Mucosa of descending colon (tissue), 3 donors: ENCODE measurements around the gene WT1. TPM values are rescaled to one million over a fixed set of nuclear protein-coding genes. Genes with fewer than 3 reads are reported as not detected.

Experiments
- ATAC-seq: fragments of 200-7000 bp; cut with Tn5 transposase; one replicate; pipeline ENCODE4 v1.9.1; 2020; ENCODE audit warnings: mild to moderate bottlenecking, moderate library complexity
- DNase-seq, 3 donors: peaks; one replicate each; pipeline ENCODE4 v3.0.0-alpha.2; 2020
- H3K36me3 ChIP-seq: fragments of 200-600 bp; one replicate; pipeline ENCODE4 v1.8.0; 2021; ENCODE audit warnings: low read depth, mild to moderate bottlenecking
- H3K4me1 ChIP-seq: fragments of 200-600 bp; one replicate; pipeline ENCODE4 v1.8.0; 2021; ENCODE audit warnings: low read depth, mild to moderate bottlenecking
- H3K4me3 ChIP-seq: fragments of 200-600 bp; one replicate; pipeline ENCODE4 v1.8.0; 2021; ENCODE audit warnings: mild to moderate bottlenecking
- H3K9me3 ChIP-seq: fragments of 200-600 bp; one replicate; pipeline ENCODE4 v1.8.0; 2021; ENCODE audit warnings: mild to moderate bottlenecking
- intact Hi-C, 2 donors: fragments of 100-400 bp; cut with DNase I in 1 of 2; cut with micrococcal nuclease in 1 of 2; formaldehyde crosslinking; loops; one replicate each; pipeline versions ENCODE4 v1.11.0 to v1.11.1; 2022; cut with DNase I, micrococcal nuclease
- total RNA-seq, 3 donors: library from RNA; stranded (reverse); fragmentation: NEBNext Ultra II Directional in 2 of 3; extraction: Animal tissue kit (Norgen Biotek cat#: 25700) in 2 of 3; gene quantifications; one replicate each; pipeline versions ENCODE4 v1.2.1 to v1.2.4, GENCODE V29; 2021 to 2023
- TF ChIP-seq, protein P1 (sequence below): fragments of 200-600 bp; IDR thresholded peaks from one replicate; pipeline ENCODE4 v1.8.0; 2022; ENCODE audit warnings: antibody characterized with exemption, mild to moderate bottlenecking
- donor health status: DM: no; HTN: no; CAD: no; lungs with moderate emphysema.
- donor health status: DM: no; HTN: no; CAD: no.
- donor health status: DM: no; HTN: yes; CAD: no.

Gene WT1
- total RNA-seq, 3 donors from 2014 or later, result 0.09 to 0.57 TPM; not detected in 1

GRCh38 chr11:32469791-32470190 lies 34.5 kb upstream of the WT1 start:
- Histone ChIP-seq H3K9me3 (no peaks in the 10 kb centered on the region), H3K4me3 (no peak overlapping the region), H3K36me3 (no peaks in the 10 kb centered on the region), H3K4me1 (no peaks in the 10 kb centered on the region)
- ATAC-seq (no peak), DNase-seq (no peak)
- intact Hi-C loops, result no loop called here
- TF ChIP-seq, protein P1, sequence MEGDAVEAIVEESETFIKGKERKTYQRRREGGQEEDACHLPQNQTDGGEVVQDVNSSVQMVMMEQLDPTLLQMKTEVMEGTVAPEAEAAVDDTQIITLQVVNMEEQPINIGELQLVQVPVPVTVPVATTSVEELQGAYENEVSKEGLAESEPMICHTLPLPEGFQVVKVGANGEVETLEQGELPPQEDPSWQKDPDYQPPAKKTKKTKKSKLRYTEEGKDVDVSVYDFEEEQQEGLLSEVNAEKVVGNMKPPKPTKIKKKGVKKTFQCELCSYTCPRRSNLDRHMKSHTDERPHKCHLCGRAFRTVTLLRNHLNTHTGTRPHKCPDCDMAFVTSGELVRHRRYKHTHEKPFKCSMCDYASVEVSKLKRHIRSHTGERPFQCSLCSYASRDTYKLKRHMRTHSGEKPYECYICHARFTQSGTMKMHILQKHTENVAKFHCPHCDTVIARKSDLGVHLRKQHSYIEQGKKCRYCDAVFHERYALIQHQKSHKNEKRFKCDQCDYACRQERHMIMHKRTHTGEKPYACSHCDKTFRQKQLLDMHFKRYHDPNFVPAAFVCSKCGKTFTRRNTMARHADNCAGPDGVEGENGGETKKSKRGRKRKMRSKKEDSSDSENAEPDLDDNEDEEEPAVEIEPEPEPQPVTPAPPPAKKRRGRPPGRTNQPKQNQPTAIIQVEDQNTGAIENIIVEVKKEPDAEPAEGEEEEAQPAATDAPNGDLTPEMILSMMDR, result no peak

GRCh38 chr11:32466279-32466915 lies 31.1 kb upstream of the WT1 start:
- TF ChIP-seq, protein P1, result no peak
- Histone ChIP-seq H3K9me3 (no peaks in the 10 kb centered on the region), H3K36me3 (no peaks in the 10 kb centered on the region), H3K4me3 (no peak overlapping the region), H3K4me1 (no peaks in the 10 kb centered on the region)
- DNase-seq, result no peak
- peak; percentile 79 for ATAC-seq
- intact Hi-C loops, result no loop called here

- TF ChIP-seq, protein P1, result no peak
These were observed 28.7 kb upstream of the WT1 start for GRCh38 chr11:32464078-32464477.

DNA sequence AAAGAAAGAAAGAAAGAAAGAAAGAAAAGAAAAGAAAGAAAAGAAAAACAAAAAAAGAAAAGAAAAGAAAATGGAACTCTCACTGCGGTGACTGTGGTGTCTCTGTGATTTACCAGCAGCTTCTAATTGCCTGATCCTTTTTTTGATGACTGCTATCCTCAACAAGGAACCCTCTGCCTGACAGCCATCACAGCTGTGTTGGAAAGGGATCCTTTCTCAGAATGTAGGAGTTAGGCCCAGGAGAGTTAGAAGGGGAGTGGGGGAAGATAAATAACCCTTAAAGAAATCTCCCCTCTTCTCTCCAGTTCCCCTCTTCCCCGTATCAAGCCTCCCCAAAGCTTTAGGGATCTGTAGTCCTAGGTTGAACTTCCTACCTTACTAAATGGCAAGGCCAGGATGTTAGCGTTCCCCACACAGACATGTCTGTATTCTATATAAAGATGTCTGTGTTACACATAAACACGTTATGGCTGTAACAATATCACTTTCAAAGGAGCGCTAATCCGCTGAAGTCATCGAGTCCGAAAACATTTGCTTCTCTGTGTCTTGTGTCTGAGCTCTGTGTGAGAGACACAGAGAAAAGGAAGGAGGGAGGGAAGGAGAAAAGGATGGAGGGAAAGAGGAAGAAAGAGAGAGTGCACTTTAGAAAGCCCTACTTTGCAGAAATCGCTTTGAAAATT lies 26.8 kb upstream of the WT1 start:
- Histone ChIP-seq H3K36me3 (no peaks in the 10 kb centered on the region), H3K4me1 (no peaks in the 10 kb centered on the region), H3K4me3 (no peak overlapping the region), H3K9me3 (no peaks in the 10 kb centered on the region)
- TF ChIP-seq, protein P1, result no peak
- DNase-seq, result no peak
- intact Hi-C loops, result no loop called here
- ATAC-seq, result no peak

More at GRCh38 chr11:32464078-32464477, 28.7 kb upstream of the WT1 start:
- H3K4me3 ChIP-seq, result no peak overlapping the region
- DNase-seq, result no peak
- H3K36me3 ChIP-seq, result no peaks in the 10 kb centered on the region
- H3K9me3 ChIP-seq, result no peaks in the 10 kb centered on the region
- ATAC-seq, result no peak
- no peaks in the 10 kb centered on the region for H3K4me1 ChIP-seq
- intact Hi-C loops, result no loop called here

DNA sequence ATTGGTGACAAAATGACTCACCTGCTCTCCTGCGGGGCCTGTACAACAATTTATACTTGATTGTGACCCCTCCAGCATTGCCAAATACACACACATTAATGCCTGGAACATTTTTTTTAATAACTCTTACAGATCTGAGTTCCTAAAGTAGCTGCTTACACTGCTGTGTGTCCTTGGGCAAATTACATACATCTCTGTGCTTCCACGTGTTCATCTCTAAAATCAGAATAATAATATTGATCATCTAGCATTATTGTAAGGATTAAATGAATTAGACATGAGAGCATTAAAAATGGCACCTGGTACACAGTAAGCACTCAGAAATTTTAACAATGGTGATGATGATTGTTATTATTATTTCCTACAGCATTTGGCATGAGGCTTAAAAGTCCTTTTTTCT lies 21.5 kb upstream of the WT1 start:
- intact Hi-C loops, result no loop called here
- ATAC-seq, result no peak
- Histone ChIP-seq H3K4me3 (no peak overlapping the region), H3K36me3 (no peaks in the 10 kb centered on the region), H3K9me3 (no peaks in the 10 kb centered on the region), H3K4me1 (no peaks in the 10 kb centered on the region)
- TF ChIP-seq, protein P1, result no peak
- DNase-seq, result no peak
